HCT116 (cell line): ENCODE results near the gene MYDGF. TPM values are rescaled to one million over a fixed set of nuclear protein-coding genes. Genes with fewer than 3 reads are reported as not detected.

Experiments
- ATAC-seq: fragments of 200-7000 bp; cut with Tn5 transposase; 2 replicates; pipeline ENCODE4 v1.9.1; 2020; ENCODE audit warnings: mild to moderate bottlenecking, moderate library complexity
- BruUV-seq: library from RNA; stranded (reverse); fragments of 400-500 nt; replicated peaks from 2 replicates; lab custom pipeline; 2021; lab: Mats Ljungman, UMichigan
- CTCF ChIA-PET: fragments of 300-600 bp; sonication (Branson Sonifier 250); formaldehyde crosslinking; loops from one replicate; lab custom pipeline; 2021; ENCODE audit warnings: antibody characterized with exemption; lab: Charles Lee
- POLR2A ChIA-PET: fragments of 300-600, 350-600 bp; sonication (Branson Sonifier 250); formaldehyde crosslinking; loops from one replicate; lab custom pipeline; 2021; ENCODE audit warnings: antibody characterized with exemption; lab: Charles Lee
- RAD21 ChIA-PET, 2 experiments: fragments of 300-600 bp; sonication (Branson Sonifier 250); formaldehyde crosslinking; loops; one replicate each; lab custom pipeline; 2023; ENCODE audit warnings: low total read pairs in 2 of 2; ENCODE audit not compliant: uncharacterized antibody in 2 of 2, unreplicated experiment in 2 of 2, low non-redundant PET in 1 of 2; lab: Charles Lee
- DNase-seq: peaks from one replicate; pipeline ENCODE4 v3.0.0-alpha.2; 2010; ENCODE audit warnings: low read depth, low spot score
- H2AFZ ChIP-seq: fragments of 200-600 bp; shearing (Covaris generic), sonication (generic); 2 replicates; pipeline ENCODE4 v1.6.1; 2017; ENCODE audit warnings: low read depth, mixed run types, mixed read lengths, antibody characterized with exemption, low read length; ENCODE audit not compliant: poor library complexity, severe bottlenecking
- H3K27ac ChIP-seq: 2 replicates; pipeline ENCODE4 v1.5.1; 2012; ENCODE audit warnings: low read depth, low read length
- H3K27me3 ChIP-seq: fragments of 200-600 bp; sonication (generic); 2 replicates; pipeline ENCODE4 v1.6.1; 2016; ENCODE audit warnings: mixed run types, low read length, mixed read lengths; ENCODE audit not compliant: insufficient read depth
- H3K36me3 ChIP-seq, 2 experiments: fragments of 200-500 bp in 1 of 2; fragments of 200-600 bp in 1 of 2; sonication (Bioruptor generic) in 1 of 2; sonication (generic) in 1 of 2; 2 replicates each; pipeline versions ENCODE4 v1.5.1 to v1.6.1; 2014 to 2016; ENCODE audit warnings: low read length in 2 of 2, inconsistent platforms in 1 of 2, mixed read lengths in 1 of 2, mixed run types in 1 of 2; ENCODE audit not compliant: insufficient read depth in 2 of 2, control insufficient read depth in 1 of 2
- H3K4me1 ChIP-seq, 2 experiments: fragments of 200-600 bp in 1 of 2; sonication (generic) in 1 of 2; 2 replicates each; pipeline versions ENCODE4 v1.5.1 to v1.6.1; 2012 to 2017; ENCODE audit warnings: low read length in 2 of 2, inconsistent platforms in 1 of 2, mild to moderate bottlenecking in 1 of 2, mixed read lengths in 1 of 2, mixed run types in 1 of 2, moderate library complexity in 1 of 2; ENCODE audit not compliant: insufficient read depth in 2 of 2, control insufficient read depth in 1 of 2
- H3K4me2 ChIP-seq: fragments of 200-600 bp; sonication (generic); 2 replicates; pipeline ENCODE4 v1.6.1; 2017; ENCODE audit warnings: mixed run types, low read length, mixed read lengths
- H3K4me3 ChIP-seq, 2 experiments: fragments of 200-600 bp in 1 of 2; sonication (generic) in 1 of 2; replicated peaks in 1 of 2; 2 replicates each; pipeline ENCODE4 v1.5.1; 2011 to 2016; ENCODE audit warnings: low read length in 2 of 2, control low read depth in 1 of 2, low read depth in 1 of 2, mild to moderate bottlenecking in 1 of 2, mixed read lengths in 1 of 2, mixed run types in 1 of 2
- H3K79me2 ChIP-seq: fragments of 200-600 bp; sonication (generic); 2 replicates; pipeline ENCODE4 v1.6.1; 2017; ENCODE audit warnings: mild to moderate bottlenecking, mixed run types, low read length, moderate library complexity, mixed read lengths; ENCODE audit not compliant: insufficient read depth
- H3K9ac ChIP-seq: fragments of 200-600 bp; sonication (generic); 2 replicates; pipeline ENCODE4 v1.6.1; 2016; ENCODE audit warnings: low read length, mixed read lengths
- H3K9me2 ChIP-seq: fragments of 200-600 bp; sonication (generic), shearing (Covaris generic); 2 replicates; pipeline ENCODE4 v1.6.1; 2017; ENCODE audit warnings: mixed run types, mild to moderate bottlenecking, moderate library complexity; ENCODE audit not compliant: insufficient read depth
- H3K9me3 ChIP-seq, 2 experiments: fragments of 200-500 bp in 1 of 2; fragments of 200-600 bp in 1 of 2; sonication (Bioruptor generic) in 1 of 2; sonication (generic) in 1 of 2; 2 replicates each; pipeline ENCODE4 v1.6.1; 2014 to 2017; ENCODE audit warnings: low read length in 2 of 2, mixed read lengths in 2 of 2, inconsistent platforms in 1 of 2, low read depth in 1 of 2, mild to moderate bottlenecking in 1 of 2, mixed run types in 1 of 2, moderate library complexity in 1 of 2; ENCODE audit not compliant: control insufficient read depth in 1 of 2, insufficient read depth in 1 of 2
- H4K20me1 ChIP-seq: fragments of 200-600 bp; sonication (generic), shearing (Covaris generic); 2 replicates; pipeline ENCODE4 v1.6.1; 2017; ENCODE audit warnings: mixed run types, mild to moderate bottlenecking, moderate library complexity; ENCODE audit not compliant: insufficient read depth
- CBX3 ChIP-seq: IDR thresholded peaks from 2 replicates; pipeline ENCODE4 v1.6.1; 2012; ENCODE audit warnings: low read depth
- EZH2phosphoT487 ChIP-seq: fragments of 200-600 bp; IDR thresholded peaks from 2 replicates; pipeline ENCODE4 v1.6.1; 2018; ENCODE audit warnings: antibody characterized with exemption, borderline replicate concordance
- POLR2A ChIP-seq: IDR thresholded peaks from 2 replicates; pipeline ENCODE4 v1.7.0; 2011; ENCODE audit warnings: borderline replicate concordance; ENCODE audit not compliant: insufficient read depth, insufficient read length; ENCODE audit errors: extremely low read depth
- RAD21 ChIP-seq: IDR thresholded peaks from 2 replicates; pipeline ENCODE4 v1.6.1; 2012; ENCODE audit warnings: low read depth, mild to moderate bottlenecking
- SRF ChIP-seq: IDR thresholded peaks from 2 replicates; pipeline ENCODE4 v1.6.1; 2012; ENCODE audit warnings: low read depth
- TCF7L2 ChIP-seq: IDR thresholded peaks from 2 replicates; pipeline ENCODE4 v1.7.0; 2011; ENCODE audit warnings: borderline replicate concordance, inconsistent platforms; ENCODE audit not compliant: insufficient read depth, insufficient read length; ENCODE audit errors: extremely low read depth
- intact Hi-C: fragments of 100-400 bp; cut with micrococcal nuclease; formaldehyde crosslinking; loops from 2 replicates; pipeline ENCODE4 v1.10.0; 2022
- total RNA-seq: library from RNA; stranded (reverse); gene quantifications from one replicate; pipeline ENCODE4 v1.2.1, GENCODE V29; 2021; ENCODE audit not compliant: unreplicated experiment
- TF ChIP-seq, protein P1 (sequence below): IDR thresholded peaks from 2 replicates; pipeline ENCODE4 v1.6.1; 2011; ENCODE audit warnings: mild to moderate bottlenecking, low read length, moderate library complexity; ENCODE audit not compliant: insufficient replicate concordance; ENCODE audit errors: extremely low read depth

Gene MYDGF
- total RNA-seq, 1 experiment from 2014 or later: 110 TPM

GRCh38 chr19:4707322-4707721, 37.2 kb upstream of the MYDGF start (continued):
- TF ChIP-seq, protein P1, sequence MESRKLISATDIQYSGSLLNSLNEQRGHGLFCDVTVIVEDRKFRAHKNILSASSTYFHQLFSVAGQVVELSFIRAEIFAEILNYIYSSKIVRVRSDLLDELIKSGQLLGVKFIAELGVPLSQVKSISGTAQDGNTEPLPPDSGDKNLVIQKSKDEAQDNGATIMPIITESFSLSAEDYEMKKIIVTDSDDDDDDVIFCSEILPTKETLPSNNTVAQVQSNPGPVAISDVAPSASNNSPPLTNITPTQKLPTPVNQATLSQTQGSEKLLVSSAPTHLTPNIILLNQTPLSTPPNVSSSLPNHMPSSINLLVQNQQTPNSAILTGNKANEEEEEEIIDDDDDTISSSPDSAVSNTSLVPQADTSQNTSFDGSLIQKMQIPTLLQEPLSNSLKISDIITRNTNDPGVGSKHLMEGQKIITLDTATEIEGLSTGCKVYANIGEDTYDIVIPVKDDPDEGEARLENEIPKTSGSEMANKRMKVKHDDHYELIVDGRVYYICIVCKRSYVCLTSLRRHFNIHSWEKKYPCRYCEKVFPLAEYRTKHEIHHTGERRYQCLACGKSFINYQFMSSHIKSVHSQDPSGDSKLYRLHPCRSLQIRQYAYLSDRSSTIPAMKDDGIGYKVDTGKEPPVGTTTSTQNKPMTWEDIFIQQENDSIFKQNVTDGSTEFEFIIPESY: no peak
- no peak for TF ChIP-seq CBX3
- no peak for TF ChIP-seq TCF7L2
- no peak for TF ChIP-seq EZH2phosphoT487
- no peak for TF ChIP-seq SRF

DNA sequence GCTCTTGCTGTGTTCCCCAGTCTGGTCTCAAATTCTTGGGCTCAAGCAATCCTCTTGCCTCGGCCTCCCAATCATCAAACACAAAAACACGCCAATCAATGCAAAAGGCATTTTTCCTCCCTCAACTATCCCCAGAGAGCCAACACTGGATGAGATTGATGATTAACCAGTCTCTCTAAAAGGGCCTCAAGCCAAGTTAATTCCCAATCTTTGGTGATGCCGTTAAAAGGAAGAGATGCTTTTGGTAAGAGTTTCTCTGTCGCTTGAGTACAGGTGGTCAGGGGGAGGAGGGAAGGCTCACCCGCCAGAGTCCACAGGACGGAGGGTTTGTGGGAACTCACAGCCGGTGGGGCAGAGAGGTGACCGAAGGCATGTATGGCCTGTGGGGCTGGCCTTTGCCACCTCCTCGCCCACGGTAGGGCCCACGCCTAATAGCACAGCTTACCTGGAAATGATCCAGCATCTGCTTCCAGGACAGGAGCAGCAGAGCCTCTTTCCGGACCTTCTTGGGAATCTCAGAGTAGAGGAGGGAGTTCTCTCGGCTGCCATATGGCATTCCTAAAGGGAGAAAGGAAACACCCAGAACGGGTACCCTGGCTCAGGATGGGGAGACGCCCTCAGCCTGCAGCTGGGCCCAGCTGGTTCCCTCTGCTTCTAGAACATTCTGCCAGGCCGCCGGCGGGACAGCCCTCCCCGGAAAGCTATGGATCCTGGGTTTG, 35.4 kb upstream of the MYDGF start:
- Histone ChIP-seq H3K79me2 (peaks cover 3% of the 10 kb centered on the region; the same call in 1 of the 2 replicates), H3K9me2 (no peaks in the 10 kb centered on the region), H3K9ac (no peak overlapping the region), H3K36me3 (peaks cover 12 to 53% of the 10 kb centered on the region in 2 experiments), H3K4me3 (no peak overlapping the region), H3K4me1 (peaks cover 0 to 5% of the 10 kb centered on the region in 2 experiments; a peak in 1 of 4 replicates), H3K27ac (0 out of 2 replicates have a peak overlapping the region, but pooled peaks have one; percentile 11), H3K4me2 (no peak overlapping the region), H2AFZ (no peak overlapping the region), H3K9me3 (no peaks in the 10 kb centered on the region), H3K27me3 (no peaks in the 10 kb centered on the region), H4K20me1 (no peaks in the 10 kb centered on the region)
- ChIA-PET CTCF (no interaction called here), RAD21 (no interaction called here), POLR2A (no interaction called here)
- DNase-seq (no peak), ATAC-seq (no peak)
- intact Hi-C loops: no loop called here
- BruUV-seq: no TSS peak
- TF ChIP-seq POLR2A (no peak), RAD21 (no peak), TCF7L2 (no peak)
